ENCODE results near the gene NXT1. TPM values are rescaled to one million over a fixed set of nuclear protein-coding genes. Genes with fewer than 3 reads are reported as not detected.

NXT1 gene
- 52.7 and 55.9 TPM in 2 replicates for total RNA-seq

GRCh38 chr20:23350196-23350903 lies at the start of gene NXT1:
NXT1 (plus strand) TSS chr20:23350791; CDS start chr20:23354042, 3,251 bp downstream.

DNA sequence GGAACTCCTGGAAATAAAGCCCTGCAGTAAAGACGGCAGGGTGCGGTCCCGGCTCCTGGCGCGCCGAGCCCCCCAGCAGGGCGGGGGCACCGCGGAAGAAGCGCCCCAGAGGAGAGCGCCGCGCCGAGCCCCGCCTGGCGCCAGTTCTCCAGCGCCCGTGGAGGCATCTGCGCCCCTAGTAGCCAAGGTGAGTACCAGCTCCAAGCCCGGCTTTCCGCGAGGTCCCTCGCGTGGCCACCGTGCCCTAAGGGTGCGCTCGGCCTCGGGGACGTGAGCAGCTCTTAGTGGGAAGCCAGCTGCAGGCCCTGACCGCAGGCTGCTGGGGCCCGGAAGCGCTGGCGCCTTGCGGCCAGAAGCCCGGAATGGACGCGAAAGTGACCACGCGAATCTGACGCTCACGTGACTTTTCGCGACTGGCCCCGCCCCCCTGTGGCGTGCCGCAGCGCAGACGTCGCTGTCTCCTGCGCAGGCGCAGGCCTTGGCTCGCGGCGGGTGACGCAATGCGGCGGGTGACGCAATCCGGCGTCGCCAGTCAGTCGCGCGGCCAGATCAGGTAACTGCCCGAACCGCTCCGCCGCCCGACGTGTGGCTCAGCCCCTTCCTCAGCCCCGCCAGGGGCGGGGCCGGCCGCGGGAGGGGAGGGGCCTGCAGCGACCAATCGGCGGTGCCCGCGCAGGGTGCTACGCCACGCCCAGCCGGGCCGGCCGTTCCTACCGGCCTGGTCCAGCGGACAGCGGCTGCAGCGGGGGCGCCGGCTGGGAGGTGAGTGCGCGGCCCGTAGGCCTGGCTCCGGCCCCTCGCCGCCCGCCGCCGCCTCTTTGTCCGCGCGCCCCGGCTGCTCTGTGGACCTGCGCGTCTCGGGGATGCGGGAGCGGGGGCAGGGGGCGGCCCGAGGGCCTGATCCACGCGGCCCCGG lies 11.1 kb downstream of the NXT1 start, which contains the start of gene GZF1:
GZF1 (plus strand) TSS at position 707 of the 916 bp plus-strand sequence. CDS start 2,202 bp downstream, outside the sequence.

Other genes with a start within 250 kb of the NXT1 start
- gene GZF1, start 11.4 kb downstream of the NXT1 start, total RNA-seq, result 14.0 and 20.1 TPM in 2 replicates
- gene NAPB, start 70.7 kb downstream of the NXT1 start, total RNA-seq, result 2.9 and 17.2 TPM in 2 replicates
- gene CSTL1, start 88.9 kb downstream of the NXT1 start, total RNA-seq, result not detected in 2 replicates
- gene CST11, start 102.1 kb downstream of the NXT1 start, total RNA-seq, result not detected in 2 replicates
- gene CST8, start 140.3 kb downstream of the NXT1 start, total RNA-seq, result not detected in 2 replicates
- not detected in 2 replicates for gene CST9L, start 217.7 kb downstream of the NXT1 start, total RNA-seq